OCI-LY7 (cell line): ENCODE results near the gene WDR5.

Experiments used
- CTCF ChIP-seq: fragments of 200-600 bp; sonication (generic); conservative IDR thresholded peaks from 2 replicates; pipeline ENCODE4 v1.5.1; 2014; ENCODE audit warnings: mild to moderate bottlenecking, antibody characterized with exemption, low read length, moderate library complexity, mixed read lengths
- EZH2phosphoT487 ChIP-seq: fragments of 200-600 bp; sonication (generic); IDR thresholded peaks from 2 replicates; pipeline ENCODE4 v1.6.1; 2018; ENCODE audit warnings: low read depth, borderline replicate concordance, mild to moderate bottlenecking, mixed run types, antibody characterized with exemption, low read length, moderate library complexity, mixed read lengths

DNA sequence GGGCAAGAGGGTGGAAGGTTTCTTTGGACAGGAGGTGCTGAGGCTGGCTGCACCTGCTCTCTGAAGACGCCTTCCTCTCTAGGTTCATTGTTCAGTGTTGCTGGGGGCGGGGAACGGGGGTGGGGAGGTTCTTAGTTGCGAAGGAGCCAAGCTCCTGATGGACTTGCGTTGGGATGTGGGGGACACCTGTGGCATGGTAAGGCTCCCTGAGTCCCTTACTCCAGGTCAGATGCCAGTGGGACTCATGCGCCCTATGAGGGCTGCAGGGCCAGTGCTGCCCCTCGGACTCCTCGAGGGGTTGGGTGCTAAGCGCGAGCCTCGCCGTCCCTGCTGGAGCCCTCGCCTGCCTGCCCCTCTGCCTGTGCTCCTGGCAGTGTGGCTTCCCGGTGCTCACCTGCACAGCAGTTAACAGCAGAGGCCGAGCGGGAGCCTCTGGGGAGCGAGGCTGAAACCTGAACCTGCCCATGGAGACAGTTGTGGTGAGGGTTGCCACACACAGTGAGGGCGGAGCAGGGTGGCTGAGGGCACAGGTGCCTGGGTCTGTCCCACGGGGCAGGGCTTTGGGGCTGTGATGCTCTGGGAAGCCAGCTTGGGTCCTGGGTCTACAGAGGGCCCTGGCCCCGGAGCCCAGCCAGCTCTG lies 23.0 kb downstream of the WDR5 start:
- TF ChIP-seq CTCF, result no peak
- TF ChIP-seq EZH2phosphoT487, result no peak
